ENCODE measurements around the gene AADACL2. TPM values are rescaled to one million over a fixed set of nuclear protein-coding genes. Genes with fewer than 3 reads are reported as not detected.

Gene AADACL2
- total and polyA plus RNA-seq, 4 donors = not detected

GRCh38 chr3:151796105-151796680 lies 62.5 kb downstream of the AADACL2 start:
- Histone ChIP-seq H3K27ac (ENCODE audit: low read depth in 1 of 2, low read length in 2 of 2) (no peak overlapping the region), H3K36me3 (ENCODE audit: control insufficient read depth in 4 of 4, insufficient read depth in 3 of 4, low read depth in 1 of 4, low read length in 3 of 4) (no peaks in the 10 kb centered on the region), H3K9ac (ENCODE audit: low read depth in 1 of 2, low read length in 2 of 2) (no peak overlapping the region), H3K4me1 (ENCODE audit: control insufficient read depth in 4 of 4, insufficient read depth in 4 of 4, low read length in 3 of 4) (peaks cover 0 to 4% (median 1%) of the 10 kb centered on the region in 4 donors), H3K9me3 (ENCODE audit: control insufficient read depth in 4 of 4, low read length in 3 of 4) (no peaks in the 10 kb centered on the region), H3K27me3 (ENCODE audit: control insufficient read depth in 4 of 4, insufficient read depth in 4 of 4, low read length in 3 of 4) (no peaks in the 10 kb centered on the region), H3K4me3 (ENCODE audit: low read depth in 1 of 3, low read length in 3 of 3) (no peak overlapping the region)
- WGBS = 80% methylated on average over 1 of the region's 1 CpG
- TF ChIP-seq HNF4A (conservative IDR thresholded peaks at IDR 0.05) (no peak), YY1 (IDR thresholded peaks at IDR 0.05) (no peak), REST (IDR thresholded peaks at IDR 0.05) (no peak), GABPA (IDR thresholded peaks at IDR 0.05 in 1 of 2, conservative IDR thresholded peaks at IDR 0.05 in 1 of 2) (no peak), CTCF (IDR thresholded peaks at IDR 0.05; ENCODE audit: low read depth, low read length, missing input control) (no peak), FOXA2 (IDR thresholded peaks at IDR 0.05) (no peak), RAD21 (IDR thresholded peaks at IDR 0.05) (no peak), HNF4G (IDR thresholded peaks at IDR 0.05) (no peak), NR2F2 (IDR thresholded peaks at IDR 0.05) (no peak), EGR1 (IDR thresholded peaks at IDR 0.05; ENCODE audit: low read depth in 2 of 2) (no peak), FOXA1 (IDR thresholded peaks at IDR 0.05) (no peak), MAX (IDR thresholded peaks at IDR 0.05) (no peak), RXRA (IDR thresholded peaks at IDR 0.05) (no peak), ZBTB33 (IDR thresholded peaks at IDR 0.05) (no peak), JUND (IDR thresholded peaks at IDR 0.05) (no peak), TAF1 (conservative IDR thresholded peaks at IDR 0.05) (no peak)
- TF ChIP-seq, protein P1, sequence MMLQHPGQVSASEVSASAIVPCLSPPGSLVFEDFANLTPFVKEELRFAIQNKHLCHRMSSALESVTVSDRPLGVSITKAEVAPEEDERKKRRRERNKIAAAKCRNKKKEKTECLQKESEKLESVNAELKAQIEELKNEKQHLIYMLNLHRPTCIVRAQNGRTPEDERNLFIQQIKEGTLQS (IDR thresholded peaks at IDR 0.05) = no peak
- DNase-seq (ENCODE audit: low spot score) = no peak

All from liver (tissue), 9 donors.